ENCODE measurements around the gene MTR. TPM values are rescaled to one million over a fixed set of nuclear protein-coding genes. Genes with fewer than 3 reads are reported as not detected.

MTR gene
- total and polyA plus RNA-seq, 12 donors: 5.2 to 100 (median 65.4) TPM

GRCh38 chr1:236945002-236945401, 149.9 kb downstream of the MTR start:
- intact Hi-C loops (cut with DNase I): no loop called here

DNA sequence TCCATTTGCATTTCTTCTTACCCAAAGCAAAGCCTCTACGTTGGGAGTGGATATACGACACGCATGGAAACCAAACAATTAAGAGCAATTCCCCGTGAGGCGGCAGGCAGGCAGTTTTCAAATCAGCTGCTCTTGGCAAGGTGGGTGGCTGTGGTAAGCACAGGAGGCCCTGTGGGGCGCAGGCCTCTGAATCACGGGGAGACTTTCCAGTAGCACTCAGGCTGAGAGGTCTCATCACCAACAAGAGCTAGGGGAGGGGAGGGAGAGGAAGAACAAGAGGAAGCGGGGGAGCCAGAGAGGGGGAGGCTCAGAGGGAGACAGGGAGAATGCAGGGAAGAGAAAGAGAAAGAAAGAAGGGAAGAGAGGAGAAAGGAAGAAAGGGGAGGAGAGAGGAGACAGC, 152.7 kb downstream of the MTR start:
- peaks cover 0 to 12% (median 2%) of the 10 kb centered on the region in 9 donors for H3K4me1 ChIP-seq
- DNase-seq (no peak), ATAC-seq (peak in 2 of 8 donors; percentile 15 to 55)
- TF ChIP-seq, protein P1, sequence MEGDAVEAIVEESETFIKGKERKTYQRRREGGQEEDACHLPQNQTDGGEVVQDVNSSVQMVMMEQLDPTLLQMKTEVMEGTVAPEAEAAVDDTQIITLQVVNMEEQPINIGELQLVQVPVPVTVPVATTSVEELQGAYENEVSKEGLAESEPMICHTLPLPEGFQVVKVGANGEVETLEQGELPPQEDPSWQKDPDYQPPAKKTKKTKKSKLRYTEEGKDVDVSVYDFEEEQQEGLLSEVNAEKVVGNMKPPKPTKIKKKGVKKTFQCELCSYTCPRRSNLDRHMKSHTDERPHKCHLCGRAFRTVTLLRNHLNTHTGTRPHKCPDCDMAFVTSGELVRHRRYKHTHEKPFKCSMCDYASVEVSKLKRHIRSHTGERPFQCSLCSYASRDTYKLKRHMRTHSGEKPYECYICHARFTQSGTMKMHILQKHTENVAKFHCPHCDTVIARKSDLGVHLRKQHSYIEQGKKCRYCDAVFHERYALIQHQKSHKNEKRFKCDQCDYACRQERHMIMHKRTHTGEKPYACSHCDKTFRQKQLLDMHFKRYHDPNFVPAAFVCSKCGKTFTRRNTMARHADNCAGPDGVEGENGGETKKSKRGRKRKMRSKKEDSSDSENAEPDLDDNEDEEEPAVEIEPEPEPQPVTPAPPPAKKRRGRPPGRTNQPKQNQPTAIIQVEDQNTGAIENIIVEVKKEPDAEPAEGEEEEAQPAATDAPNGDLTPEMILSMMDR (IDR thresholded peaks at IDR 0.05): no peak
- 53 to 59% methylated on average over 8 of the region's 8 CpGs for WGBS, 2 donors
- H3K4me3 ChIP-seq: no peak overlapping the region
- intact Hi-C loops (cut with DNase I): no loop called here
- H3K36me3 ChIP-seq: no peaks in the 10 kb centered on the region
- H3K27me3 ChIP-seq: no peaks in the 10 kb centered on the region
- H3K9me3 ChIP-seq: peaks cover 0 to 5% (median 0%) of the 10 kb centered on the region in 11 donors
- H3K27ac ChIP-seq: no peak overlapping the region

More at GRCh38 chr1:236945002-236945401, 149.9 kb downstream of the MTR start:
- peaks cover 0 to 6% (median 0%) of the 10 kb centered on the region in 11 donors for H3K9me3 ChIP-seq
- no peak for ATAC-seq
- no peaks in the 10 kb centered on the region for H3K4me1 ChIP-seq
- no peak overlapping the region for H3K27ac ChIP-seq
- WGBS, 2 donors: 95% methylated on average over 3 of the region's 3 CpGs
- H3K27me3 ChIP-seq: no peaks in the 10 kb centered on the region
- no peaks in the 10 kb centered on the region for H3K36me3 ChIP-seq
- DNase-seq: no peak
- H3K4me3 ChIP-seq: no peak overlapping the region
- TF ChIP-seq, protein P1 (IDR thresholded peaks at IDR 0.05): no peak

GRCh38 chr1:236948381-236948780, 153.3 kb downstream of the MTR start:
- 62% methylated on average over 4 of the region's 4 CpGs for WGBS, 2 donors
- no peak for ATAC-seq
- Histone ChIP-seq H3K4me1 (peaks cover 0 to 18% (median 6%) of the 10 kb centered on the region in 9 donors), H3K27ac (no peak overlapping the region), H3K27me3 (no peaks in the 10 kb centered on the region), H3K9me3 (peaks cover 0 to 5% (median 0%) of the 10 kb centered on the region in 11 donors), H3K4me3 (no peak overlapping the region), H3K36me3 (no peaks in the 10 kb centered on the region)
- no peak for DNase-seq
- TF ChIP-seq, protein P1 (IDR thresholded peaks at IDR 0.05): no peak
- intact Hi-C loops (cut with DNase I): no loop called here

DNA sequence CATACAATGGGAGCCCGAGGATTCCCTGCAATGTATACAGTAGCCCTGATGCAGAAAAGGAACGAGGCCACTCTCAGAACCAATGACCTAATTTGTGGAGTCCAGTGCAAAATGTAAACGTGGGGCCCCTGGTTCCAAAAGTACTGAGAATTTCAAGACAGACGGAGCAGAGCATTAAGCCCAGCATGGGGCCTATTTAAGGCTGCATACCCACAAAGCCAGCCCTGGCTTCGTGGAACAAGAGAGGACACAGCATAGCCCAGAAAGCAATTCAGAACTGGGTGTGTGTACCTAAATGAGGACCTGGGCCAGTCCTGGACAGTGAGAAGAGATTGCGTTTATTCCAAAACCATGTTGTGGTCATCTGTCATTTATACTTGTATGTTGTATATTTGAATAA, 153.9 kb downstream of the MTR start:
- no peak for ATAC-seq
- intact Hi-C loops (cut with DNase I): no loop called here
- no peak for DNase-seq
- no peaks in the 10 kb centered on the region for H3K27me3 ChIP-seq
- no peaks in the 10 kb centered on the region for H3K36me3 ChIP-seq
- WGBS, 2 donors: 75 to 77% methylated on average over 6 of the region's 6 CpGs
- peaks cover 0 to 21% (median 6%) of the 10 kb centered on the region in 9 donors for H3K4me1 ChIP-seq
- TF ChIP-seq, protein P1 (IDR thresholded peaks at IDR 0.05): no peak
- no peak overlapping the region for H3K27ac ChIP-seq
- H3K9me3 ChIP-seq: peaks cover 0 to 5% (median 0%) of the 10 kb centered on the region in 11 donors
- H3K4me3 ChIP-seq: no peak overlapping the region

Measured in heart right ventricle (tissue), 16 donors.